NOMO-1 treated with dmso at 0.1 percent for 144 hours (cell line): ENCODE measurements around the gene MLC1.
"Not testable (repeated sequence)": the region's sequence is repeated elsewhere in the genome, so short reads cannot be mapped to it uniquely, and the experiment has no call there.

Source experiments
- DNase-seq: peaks from one replicate; lab custom pipeline; 2025; ENCODE audit not compliant: unreplicated experiment; lab: John Stamatoyannopoulos, UW

MLC1 gene

GRCh38 chr22:50104141-50104544 lies 18.9 kb upstream of the MLC1 start:
- DNase-seq: no peak

DNA sequence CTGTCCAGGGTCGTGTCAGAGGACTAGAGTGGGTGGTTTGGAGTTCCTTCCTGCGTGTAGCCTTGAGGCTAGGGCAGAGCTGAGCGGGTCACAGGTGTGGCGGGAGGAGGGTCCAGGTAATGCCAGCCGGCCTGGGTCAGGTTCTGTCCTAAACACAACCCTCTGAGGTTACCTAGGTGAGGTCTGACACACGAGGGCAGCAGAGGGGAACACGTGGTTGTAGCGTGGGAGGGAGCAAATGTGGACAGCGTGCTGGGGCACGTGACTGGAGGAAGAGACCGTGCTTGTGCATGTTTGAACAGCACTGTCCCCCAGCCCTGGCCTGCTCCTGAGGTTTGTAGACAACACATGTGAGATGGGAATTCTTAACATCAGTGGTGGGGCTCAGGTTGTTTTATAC lies 17.7 kb upstream of the MLC1 start:
- DNase-seq: no peak

DNA sequence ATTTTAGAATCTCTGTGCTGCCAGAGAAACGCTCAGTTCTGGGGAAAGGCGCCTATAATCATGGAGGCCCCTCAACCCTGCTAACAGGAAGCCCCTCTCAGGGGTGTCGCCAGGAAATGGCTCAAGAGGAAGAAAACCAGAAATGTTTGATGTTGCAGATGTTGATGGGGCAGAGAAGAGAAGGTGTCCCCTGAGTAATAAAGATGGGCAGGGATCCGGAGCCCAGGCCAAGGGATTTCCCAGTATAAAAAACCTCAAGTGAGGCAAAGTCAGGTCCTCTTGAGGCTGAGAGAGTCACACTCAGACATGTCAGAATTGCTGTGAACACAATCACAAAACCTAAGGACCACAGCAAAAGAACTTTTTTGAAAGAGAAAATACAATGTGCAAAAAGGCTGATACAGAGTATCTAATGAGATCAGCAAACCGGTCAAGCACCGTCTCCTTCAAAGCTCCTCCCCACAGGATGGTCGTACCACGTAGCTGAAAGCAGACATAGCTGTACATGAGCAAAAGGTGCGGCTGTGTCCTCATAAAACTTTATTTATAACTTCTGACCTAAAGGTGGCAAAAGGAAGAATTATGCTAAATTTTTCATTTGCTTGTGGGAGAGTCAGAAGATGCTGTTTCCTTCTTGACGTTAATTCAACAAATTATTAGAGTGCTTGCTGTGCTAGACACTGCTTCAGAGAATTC lies 16.8 kb upstream of the MLC1 start:
- no peak for DNase-seq

GRCh38 chr22:50098052-50098451 lies 12.8 kb upstream of the MLC1 start:
- no peak for DNase-seq

- DNase-seq: no peak
These were observed 7.1 kb upstream of the MLC1 start for GRCh38 chr22:50092342-50092741.

DNA sequence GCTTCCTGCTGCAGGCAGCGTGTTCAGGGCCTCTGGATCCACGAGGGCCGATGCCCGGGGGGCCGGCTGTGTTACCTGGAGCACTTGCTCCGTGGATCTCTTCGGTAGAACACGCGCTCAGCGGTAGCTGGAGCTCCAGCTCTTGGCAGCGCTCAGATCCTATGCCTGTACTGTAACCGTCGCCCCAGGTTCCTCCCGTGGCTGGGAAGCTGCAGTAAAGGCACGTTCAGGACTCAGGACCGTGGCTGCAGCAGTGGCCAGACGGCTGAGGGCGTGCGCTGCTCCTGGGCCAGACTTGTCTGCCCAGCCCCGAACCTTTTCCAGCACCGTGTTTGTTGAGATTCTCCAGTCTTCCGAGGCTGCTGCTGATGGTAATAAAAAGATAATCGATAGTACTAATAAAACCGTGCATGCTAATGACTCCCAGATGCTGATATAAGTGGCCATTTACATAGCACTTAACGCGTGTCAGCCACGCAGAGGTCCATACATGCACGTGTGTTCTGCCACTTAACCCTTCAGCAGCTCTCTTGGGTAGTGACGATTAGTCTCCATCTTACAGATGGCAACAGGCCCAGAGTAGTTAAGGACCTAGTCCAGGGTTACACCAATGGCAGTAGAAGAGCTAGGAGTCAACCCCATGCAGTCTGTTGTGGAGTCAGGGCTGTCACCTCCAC lies 6.0 kb upstream of the MLC1 start:
- DNase-seq: no peak

DNA sequence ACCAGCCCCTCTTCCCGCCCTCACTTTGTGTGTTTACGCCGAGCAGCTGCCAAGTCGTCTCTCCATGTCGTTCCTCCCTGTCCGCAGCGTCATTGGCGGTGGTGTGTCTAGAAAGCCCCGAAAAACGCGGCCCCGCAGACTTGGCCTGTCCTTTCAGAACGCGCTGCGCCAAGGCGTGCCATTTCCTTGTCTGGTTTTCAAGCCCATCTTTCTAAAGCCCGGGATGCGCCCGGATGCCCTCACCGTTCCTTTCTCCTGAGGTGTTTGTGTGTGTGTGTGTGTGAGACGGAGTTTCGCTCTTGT lies 5.1 kb upstream of the MLC1 start:
- no peak for DNase-seq

- no peak for DNase-seq
These were observed 4.6 kb upstream of the MLC1 start, which contains the start of gene MOV10L1 for GRCh38 chr22:50089682-50090411. Gene MOV10L1 (plus strand): TSS chr22:50090006. CDS start chr22:50090089, 83 bp downstream.

DNA sequence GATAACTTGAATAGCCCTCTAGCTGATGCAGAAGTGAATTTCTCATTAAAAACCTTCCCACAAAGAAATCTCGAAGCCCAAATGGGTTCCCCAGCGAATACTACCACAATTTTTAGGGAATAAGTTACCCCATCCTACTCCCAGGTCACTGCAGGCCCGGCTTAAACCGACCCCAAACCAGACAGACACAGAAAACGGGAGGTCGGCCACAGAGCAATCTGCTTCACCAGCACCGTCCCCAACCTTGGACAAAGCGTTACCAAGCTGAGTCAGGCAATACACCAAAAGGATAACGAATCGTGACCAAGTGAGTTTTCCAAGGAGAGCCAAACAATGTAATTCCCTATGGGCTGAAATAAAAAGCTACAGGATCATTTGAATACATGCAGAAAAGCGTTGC lies 4.0 kb upstream of the MLC1 start:
- no peak for DNase-seq

DNA sequence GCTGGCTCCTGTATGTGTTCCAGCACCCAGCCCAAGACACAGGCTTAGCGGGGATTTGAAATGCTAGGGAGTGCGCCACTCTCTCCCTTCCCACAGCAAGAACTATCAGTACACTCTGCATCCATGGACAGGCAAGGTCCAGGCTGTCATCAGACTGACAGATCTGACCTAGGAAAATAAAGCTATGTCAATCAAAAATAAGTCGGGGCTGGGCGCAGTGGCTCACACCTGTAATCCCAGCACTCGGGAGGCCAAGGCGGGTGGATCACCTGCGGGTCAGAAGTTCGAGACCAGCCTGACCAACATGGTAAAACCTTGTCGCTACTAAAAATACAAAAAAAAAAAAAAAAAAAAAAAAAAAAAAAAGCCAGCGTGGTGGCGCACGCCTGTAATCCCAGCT lies 2.9 kb upstream of the MLC1 start:
- no peak for DNase-seq

DNA sequence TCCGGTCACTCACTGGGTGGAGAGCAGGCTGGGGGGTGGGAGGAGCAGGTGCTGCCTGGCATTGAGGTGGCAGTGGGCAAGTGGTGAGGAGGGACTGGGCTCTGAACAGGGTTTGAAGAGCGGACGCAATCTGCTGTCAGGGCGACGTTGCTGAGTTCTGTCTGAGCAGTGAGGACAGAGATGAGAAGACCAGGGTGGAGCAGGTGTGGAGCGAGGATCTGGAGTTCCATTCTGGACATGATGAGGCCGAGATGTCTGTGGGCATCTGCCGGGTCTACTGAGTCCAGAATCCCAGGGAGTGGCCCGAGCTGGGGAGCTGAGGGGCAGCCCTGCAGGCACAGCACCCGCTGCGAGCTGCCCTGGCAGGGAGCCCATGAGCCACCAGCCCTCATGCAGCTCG lies 2.4 kb upstream of the MLC1 start:
- DNase-seq: no peak

DNA sequence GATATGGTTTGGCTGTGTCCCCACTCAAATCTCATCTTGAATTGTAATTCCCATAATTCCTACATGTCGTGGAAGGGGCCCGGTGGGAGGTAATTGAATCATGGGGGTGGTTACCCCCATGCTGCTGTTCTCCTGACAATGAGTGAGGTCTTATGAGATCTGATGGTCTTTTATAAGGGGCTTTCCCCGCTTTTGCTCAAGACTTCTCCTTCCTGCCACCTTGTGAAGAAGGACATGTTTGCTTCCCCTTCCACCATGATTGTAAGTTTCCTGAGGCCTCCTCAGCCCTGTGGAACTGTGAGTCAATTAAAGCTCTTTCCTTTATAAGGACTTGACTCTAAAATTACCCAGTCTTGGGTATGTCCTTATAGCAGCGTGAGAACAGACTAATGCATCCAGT lies 1.7 kb upstream of the MLC1 start:
- DNase-seq: not testable (repeated sequence)

DNA sequence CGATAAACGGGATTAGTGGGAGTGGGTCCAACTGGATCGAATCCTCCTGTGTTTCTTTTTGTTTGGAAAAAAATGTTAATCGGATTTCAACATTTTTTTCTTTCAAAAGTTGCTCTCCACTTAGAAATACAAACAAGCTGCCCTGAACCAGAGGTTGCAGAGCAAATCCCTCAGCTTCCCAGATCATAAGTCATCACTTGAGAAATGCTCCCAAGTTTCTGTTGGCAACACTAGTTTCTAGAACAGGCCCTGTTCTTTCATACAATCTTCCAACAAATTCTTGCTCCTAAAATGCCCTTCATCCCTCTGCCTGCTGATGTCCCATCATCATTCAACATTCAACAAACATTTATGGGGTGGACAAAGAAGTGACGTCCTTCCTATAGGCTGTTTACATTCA lies 1.3 kb upstream of the MLC1 start:
- DNase-seq: no peak

- no peak for DNase-seq
These were observed 608 bp downstream of the MLC1 start for GRCh38 chr22:50084614-50085021.

DNA sequence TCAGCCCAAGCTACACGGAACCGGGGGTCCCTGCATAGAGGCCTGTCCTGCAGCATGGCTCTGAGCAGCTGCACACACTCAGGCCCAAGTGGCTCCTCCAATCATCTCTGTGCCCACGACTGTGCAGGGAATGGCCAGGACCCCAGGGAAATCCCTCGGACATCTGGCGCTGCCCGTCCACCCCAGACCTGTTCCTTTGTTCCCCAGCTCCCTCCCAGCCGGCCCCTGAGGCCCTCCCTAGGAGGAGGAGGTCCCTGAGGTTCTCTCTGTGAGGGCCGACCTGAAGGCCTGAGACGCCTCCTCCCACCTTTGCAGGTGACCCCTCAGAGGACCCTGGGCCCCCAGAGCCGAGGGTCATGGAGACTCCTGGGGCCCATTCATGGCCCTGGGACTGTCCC lies 1.1 kb downstream of the MLC1 start:
- no peak for DNase-seq

- no peak for DNase-seq
These were observed 1.7 kb downstream of the MLC1 start for GRCh38 chr22:50083462-50084079.

- no peak for DNase-seq
These were observed 2.2 kb downstream of the MLC1 start for GRCh38 chr22:50082961-50083461.

DNA sequence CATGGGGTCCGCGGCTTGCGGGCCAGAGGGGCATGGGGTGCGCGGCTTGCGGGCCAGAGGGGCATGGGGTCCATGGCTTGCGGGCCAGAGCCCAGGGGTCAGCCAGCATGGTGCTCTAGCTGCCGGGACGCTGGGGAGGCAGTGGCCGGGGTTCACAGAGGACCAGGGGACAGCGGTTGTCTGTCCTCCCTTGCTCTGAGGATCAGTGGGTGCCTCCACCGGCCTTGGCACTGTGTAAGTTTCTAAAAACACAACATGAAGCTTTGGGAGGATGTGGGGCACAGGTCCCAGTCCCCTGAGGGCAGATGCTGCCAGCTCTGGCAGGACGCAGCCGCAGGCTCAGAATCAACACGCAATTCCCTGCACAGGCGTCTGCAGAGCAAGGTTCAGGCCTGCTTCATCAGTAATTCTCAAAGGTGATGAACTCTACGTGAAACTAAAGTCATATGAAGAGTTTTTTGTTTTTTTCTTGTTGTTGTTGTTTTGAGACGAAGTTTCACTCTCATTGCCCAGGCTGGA lies 3.0 kb downstream of the MLC1 start:
- DNase-seq: no peak

- no peak for DNase-seq
These were observed 3.6 kb downstream of the MLC1 start for GRCh38 chr22:50081426-50082196.

GRCh38 chr22:50080077-50080465 lies 5.2 kb downstream of the MLC1 start:
- DNase-seq: no peak

GRCh38 chr22:50078761-50079160 lies 6.5 kb downstream of the MLC1 start:
- DNase-seq: no peak
